Stimulated activated CD8-positive, alpha-beta memory T cell treated with anti-CD3 and anti-CD28 coated beads, Interleukin-2, amount 100 ng/mL, for 1 hour (primary cell): ENCODE measurements around the gene HOXD8.

ENCODE experiments used
- DNase-seq, 2 donors: peaks; one replicate each; pipeline ENCODE4 v3.0.0-alpha.2; 2020; ENCODE audit warnings: low read depth in 2 of 2

The HOXD8 gene

DNA sequence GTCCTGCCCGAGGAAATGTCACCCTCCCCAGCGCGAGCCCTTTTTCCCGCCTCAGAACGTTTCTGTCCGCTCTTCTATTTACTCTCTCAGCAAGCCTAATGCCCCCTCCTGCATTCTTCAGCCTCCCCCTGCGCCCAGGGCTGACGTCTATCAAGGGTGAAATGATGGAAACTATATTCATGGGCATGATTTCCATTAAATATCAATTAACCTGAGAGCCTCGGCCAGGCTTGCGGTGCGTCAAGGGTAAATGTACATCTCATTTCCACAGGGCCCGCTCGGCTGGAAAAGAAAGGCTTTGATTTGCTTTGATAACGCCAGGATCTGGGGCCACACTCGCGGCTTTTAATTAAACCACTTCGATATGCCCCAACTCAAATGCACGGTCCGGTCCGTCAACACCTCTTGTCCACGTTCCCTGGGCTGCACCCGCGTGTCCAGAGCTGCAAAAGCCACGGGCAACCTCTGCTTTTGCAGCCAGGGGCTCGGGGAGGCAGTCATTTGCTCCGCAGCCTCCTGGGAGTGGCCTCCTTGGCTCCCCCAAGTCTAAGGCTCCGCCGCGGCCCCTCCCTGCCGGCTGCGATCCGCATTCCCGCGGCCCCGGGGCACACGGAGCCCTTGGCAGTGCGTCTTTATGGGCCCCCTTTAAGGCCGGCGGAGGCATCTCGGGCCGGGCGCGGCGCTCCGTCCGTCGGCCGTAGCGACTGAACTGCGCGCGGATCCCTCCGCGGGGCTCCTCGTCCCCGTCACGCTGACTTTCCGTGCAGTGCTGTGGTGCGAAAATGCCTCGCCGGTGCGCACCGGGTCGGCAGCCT is at the start of gene HOXD8:
TSS of gene HOXD8 (plus strand) at position 724 of the 815 bp plus-strand sequence. CDS start 662 bp downstream, outside the sequence.
- DNase-seq, result no peak

- no peak for DNase-seq
These were observed 49.5 kb upstream of the HOXD8 start for GRCh38 chr2:176079831-176080539.

DNA sequence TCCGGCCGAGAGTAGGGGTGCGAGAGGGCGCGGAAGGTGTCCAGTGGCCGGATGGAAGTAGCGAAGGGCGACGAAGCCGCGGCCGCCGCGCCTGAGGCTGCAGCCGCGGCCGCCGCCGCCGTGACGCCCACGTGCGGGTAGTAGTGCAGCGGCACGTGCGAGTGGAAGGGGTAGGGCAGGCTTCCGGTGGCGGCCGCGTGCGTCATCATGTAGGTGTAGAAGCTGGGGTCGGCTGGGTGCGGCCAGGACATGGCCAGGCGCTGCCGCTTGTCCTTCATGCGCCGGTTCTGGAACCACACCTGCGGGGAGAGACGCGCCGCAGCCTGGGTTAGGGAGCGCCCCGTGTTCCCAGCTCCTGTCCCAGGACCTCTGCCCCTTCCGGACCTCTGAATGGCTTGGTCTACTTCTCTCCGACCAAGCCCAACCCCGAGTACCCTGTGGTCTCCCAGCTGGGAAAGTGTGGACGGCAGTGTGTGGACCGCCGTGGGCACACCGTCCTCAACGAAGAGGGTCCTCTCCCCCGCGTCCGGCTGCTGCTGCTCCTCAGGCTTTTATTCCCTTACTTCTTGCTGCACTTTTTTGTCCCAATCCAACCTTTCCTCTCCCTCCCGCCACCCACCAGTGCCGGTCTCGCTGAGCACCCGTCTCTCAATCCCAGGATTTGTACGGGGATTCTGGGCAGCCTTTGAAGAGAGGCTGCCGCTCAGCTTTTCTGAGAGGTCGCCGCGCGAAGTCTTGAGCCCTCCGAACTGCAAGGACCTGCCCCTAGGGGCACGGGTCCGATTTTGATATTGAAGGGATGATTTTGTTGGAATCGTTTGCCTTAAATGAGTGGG is 48.7 kb upstream of the HOXD8 start:
- no peak for DNase-seq

DNA sequence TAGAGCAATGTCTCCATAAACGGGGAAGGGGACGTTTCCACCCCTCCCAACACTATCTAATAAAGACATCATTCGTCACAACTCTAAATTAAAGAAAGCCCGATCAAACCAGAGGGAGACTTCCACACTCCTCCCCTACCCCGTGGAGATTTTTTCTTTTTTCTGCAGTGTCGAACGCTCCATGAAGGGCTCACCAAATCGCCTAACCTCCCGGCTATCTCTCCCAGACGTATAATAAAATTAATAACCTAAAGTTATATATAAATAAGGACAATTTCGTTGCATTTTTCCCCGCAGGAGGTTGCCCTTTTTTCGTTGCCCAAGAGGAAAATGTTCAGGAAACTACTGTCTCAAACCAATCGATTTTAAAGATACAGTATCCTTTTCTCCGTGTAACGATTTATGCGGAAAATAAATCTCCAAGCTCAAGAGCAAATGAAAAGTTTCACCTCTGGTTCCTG is 48.1 kb upstream of the HOXD8 start:
- DNase-seq, result no peak

DNA sequence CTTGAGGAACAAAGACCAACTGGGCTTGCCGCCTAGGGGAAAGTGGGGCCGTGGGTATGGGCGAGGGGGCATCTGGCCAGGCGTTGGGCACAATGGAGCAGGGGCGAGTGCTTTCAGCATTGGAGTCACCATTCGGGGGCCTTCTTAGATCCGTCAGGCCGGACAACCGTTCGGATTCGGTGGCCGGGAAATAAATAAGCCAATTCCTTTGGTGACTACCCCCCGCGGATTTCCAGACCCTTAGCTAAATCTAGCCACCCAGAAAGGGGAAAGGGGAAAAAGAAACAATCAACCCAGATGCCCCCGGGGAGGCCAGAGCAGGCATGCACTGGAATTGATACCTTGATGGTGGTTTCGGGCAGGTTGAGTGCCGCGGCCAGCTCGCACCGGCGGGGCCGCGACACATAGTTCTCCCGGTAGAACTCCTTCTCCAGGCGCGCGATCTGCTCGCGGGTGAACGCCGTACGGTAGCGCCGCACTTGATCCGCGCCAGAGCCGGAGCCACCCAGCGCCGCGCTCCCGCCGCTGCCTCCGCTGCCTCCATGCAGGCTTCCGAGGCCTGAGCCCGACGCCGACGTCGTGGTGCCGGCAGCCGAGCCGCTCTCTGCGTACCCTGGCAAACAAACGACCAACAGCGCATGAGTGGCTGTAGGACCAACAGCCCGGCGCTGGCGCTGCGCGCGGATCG is 47.5 kb upstream of the HOXD8 start:
- DNase-seq, result no peak

DNA sequence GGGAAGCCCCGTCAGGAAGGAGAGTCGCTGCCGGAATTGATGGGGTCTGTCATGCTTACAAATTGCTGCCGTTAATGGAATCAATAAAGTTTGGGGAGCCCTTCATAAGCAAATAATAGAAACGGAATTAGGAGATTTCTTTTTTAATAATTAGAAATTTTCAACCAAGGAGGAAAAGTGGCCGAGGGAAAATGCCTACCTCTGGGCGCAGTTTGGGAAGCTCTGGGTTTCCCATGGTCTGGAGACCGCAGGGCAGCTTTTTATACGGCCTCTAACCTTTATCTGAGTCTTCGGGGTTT is 47.0 kb upstream of the HOXD8 start:
- no peak for DNase-seq

DNA sequence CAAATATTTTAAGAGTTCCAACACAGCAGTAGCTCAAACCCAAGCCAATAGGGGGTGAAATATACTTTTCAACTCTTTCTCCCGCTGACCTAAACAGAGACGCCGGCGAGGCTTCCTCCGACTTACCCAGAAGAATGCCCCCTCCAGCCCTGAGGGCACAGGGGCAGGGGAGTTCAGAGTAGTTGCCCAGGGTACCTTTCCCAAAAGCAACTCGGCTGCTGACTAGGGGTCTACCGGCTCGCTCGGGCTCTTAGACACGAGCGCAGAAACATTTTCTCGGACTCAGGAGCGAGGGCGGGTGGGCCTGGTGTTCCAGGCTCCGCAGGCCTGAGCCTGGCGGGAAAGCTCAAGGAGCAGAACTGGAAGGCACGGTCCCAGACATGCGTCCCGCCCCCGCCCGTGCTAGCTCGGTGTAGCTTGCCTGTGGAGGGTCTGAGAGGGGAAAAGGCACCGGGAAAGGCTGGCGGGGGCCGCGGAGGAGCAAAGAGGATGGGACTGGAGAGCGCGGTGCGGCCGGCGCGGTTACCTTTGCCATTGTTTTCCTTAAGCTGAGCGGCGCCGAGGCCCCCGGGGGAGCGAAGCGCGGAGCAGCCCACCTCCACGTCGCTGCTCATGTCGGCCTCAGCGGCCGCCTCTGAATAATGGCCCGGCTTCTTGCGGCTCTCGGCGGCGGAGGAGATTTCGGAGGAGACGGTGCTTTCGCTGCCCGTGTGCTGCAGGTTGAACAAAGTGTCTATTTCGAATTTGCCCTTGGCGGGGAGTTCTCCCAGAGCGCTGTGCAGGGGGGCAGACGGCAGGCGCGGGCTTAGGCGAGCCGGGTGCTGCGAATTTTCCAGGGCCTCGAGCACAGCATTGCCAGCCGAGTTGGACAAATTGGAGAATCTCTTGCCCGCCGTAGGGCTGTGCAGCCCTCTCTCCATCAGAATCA is 46.4 kb upstream of the HOXD8 start:
- no peak for DNase-seq

DNA sequence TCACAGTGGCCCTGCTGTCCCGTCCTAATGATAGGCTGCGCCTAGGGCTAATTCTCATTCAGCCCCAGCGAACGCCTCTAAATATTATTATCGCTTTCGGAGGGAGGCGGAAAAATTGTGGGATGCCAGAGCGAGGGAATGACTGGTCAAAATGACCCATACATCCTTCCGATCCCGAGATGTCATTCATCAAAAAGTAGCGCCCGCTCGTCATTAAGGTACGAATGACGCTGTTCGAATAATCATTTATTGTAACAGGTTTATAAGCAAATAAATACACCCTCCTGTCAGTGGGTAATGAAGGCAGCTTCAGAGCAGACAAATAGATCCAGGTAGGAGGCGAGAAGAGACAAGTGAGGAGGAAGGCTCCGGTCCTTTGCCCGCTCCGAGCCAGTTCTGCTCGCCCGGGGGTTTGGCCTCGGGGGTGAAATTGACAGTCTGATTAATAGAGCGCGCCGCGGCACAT is 45.7 kb upstream of the HOXD8 start, which contains the start of gene EVX2:
TSS of gene EVX2 (minus strand) at position 167 of the 466 bp plus-strand sequence. CDS start 186 bp downstream, outside the sequence.
- no peak for DNase-seq

- DNase-seq, result no peak
These were observed 44.8 kb upstream of the HOXD8 start for GRCh38 chr2:176084611-176085119.

DNA sequence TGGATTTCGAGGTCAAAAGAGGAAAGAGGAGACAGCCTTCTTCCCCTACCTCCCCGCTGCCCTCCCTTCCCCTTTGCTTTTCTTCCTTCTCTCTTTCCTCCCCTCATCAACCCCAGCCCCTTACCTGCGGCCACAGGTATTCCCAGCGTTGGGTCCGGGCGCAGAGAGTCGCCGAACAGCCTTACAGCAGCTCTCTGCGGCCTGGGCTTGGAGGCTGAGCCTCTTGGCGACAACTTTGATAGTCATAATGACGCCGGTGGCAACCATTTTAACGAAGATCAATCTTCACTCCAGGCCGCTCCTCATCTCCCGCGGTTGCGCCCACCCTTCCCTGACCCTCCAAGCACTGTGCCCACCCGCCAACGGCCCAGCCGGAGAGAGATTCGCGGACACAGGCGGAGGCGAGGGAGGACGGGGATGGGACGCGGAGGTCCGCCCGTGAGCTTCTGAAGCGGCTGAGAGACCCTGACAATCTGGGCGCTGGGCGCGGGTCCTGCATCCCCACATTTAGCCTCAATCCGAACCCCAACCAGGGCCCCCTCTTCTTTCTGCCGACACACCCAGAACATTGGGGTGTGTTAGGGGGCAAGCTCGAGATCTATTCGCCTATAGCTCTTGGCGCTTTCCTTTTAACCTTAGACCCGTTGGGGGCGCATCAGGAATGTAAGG is 44.3 kb upstream of the HOXD8 start:
- DNase-seq, result no peak

DNA sequence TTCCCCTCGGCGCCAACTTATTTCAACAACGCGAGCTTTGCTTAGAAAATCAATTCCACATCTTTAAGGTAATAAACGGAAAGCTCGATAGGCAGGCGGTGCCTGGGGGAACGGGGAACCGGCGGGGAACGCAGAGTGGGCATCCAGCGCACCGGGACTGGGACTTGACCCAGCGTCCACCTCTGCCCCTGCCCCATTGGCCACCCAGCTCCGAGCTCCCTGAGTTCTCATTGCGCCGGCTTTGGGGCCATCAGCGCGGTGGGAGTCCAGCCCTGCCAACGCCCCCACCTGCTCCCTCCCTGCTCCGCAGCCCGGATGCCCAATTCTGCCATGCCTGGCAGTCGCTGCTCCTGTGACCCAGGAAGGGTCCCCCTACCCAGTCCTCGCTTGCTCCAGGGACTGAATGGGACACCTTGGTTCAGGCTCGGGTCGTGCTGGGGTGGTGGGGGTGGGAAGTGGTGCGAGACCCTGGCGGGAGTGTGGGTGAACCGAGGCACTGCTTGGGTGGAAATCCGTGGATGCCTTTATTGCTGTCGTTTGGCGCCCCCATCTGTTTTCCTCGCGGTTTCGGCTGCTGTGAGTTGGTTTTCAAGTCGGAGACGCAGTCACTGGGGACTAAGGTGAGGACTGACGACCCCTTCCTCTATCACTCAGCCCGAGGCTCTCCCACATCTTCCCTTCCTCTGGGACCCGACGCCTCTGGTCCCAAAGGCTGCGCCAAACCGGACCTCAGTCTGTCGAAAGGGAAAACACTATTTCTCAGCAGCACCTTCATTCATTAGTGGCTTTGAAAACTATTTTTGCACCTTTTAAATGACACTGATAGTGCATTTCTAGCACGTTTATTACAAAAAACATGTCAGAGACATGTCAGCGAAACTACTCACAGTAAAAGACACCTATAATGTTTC is 43.4 kb upstream of the HOXD8 start:
- no peak for DNase-seq

DNA sequence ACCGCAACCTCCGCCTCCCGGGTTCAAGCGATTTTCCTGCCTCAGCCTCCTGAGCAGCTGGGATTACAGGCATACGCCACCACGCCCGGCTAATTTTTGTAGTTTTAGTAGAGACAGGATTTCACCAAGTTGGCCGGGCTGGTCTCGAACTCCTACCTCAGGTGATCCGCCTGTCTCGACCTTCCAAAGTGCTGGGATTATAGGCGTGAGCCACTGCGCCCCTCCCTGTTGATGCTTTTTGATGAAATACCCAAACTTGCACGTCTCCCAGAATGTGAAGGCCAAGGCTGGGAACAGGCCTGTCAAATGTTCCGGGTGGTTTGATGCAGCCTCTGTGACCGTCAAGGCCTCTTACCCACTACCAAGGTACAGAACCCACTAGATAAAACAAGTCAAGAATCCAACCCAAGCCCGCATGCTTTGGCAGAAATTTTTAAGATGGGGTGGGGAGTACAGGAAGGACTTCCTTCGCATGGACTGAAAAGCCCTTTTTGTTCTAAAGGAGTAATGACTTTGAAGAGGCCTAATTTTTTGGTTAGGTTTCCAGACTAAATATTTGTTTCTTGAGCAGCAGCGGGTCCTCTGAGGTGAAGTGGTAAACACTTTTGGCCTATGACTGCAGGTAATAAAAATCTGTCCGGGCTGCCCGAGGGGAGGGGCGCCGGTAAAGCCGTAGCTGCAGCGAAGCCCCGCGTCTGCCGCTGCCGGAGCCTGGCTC is 42.0 kb upstream of the HOXD8 start:
- no peak for DNase-seq

GRCh38 chr2:176088048-176088936 is 41.2 kb upstream of the HOXD8 start:
- no peak for DNase-seq

DNA sequence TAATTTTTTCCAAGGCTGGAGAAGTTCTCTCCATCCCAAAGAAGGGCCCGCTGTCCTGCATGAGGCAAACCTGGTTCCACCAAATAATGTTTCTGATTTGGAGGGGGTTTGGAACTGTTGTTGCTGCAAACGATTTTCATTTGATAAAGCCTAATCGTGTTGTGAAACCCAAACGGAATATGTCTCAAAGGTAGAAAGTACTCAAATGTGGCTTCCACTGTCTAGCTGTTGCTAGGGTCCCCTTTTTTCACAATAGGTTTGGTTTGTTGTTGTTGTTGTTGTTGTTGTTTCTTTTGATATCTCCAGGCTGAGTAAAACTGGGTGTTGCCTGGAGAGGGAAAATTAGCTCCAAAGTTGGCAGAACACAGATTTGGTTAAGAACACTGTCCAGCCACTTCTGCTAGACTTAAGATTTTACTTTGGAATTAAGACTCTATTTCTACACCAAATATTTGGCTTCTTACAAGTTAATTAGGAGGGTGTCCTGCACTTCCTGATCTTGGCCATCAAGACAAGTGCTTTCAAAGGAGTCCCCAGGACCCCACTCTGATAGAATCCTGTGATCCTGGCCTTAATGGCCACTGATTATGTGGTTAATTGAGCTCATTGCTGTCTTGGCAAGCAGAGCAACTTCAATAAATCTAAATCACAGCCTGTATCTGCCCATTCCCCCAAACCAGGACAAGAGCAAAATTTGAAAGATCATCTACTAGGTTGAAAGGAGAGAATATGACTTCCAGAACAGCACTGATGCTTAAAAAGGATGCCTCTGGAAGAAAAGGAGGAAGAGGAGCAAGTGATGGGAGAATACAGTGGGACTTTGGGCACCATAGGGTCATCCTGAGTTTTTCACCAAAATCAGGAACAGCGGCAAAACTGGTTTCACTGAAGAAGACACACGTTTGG is 40.3 kb upstream of the HOXD8 start:
- no peak for DNase-seq

- no peak for DNase-seq
These were observed 39.6 kb upstream of the HOXD8 start for GRCh38 chr2:176089843-176090395.
